ENCODE data around the gene RPL28.

RPL28 gene

DNA sequence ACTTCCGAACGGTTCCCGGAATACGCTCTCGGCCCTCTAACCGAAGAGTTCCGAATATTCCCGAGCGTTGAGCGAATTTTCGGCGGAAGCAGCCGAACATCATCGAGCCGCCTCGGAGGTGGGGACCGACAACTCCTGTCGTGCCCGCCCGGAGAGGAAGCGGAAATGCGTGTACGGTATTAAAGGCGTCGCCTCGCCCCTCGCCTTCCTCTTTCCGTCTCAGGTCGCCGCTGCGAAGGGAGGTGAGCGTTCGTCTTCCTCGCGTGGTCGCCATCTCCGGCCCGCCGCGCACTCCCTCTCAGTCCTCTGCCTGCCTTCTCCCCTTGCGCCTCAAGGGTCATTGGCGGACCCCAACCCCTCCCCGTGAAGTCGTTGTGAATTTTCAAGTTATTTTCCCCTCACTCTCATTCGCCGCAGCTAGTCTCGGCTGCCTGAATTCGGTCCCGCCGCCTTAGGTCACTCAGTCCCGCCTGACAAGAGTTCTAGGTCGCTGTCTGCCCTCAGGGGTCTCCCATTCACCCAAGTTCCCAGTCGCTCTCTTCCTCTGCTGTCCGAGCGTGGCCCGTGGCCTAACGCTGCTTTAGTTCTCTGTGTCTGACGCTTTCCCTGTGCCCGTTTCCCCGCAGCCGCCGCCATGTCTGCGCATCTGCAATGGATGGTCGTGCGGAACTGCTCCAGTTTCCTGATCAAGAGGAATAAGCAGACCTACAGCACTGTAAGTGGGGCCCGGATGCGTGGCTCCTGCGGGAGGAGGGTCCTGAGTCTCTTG is at the start of gene RPL28:
RPL28 (plus strand) TSS at position 209 of the 769 bp plus-strand sequence; CDS start at position 635, 426 bp downstream.
- TF ChIP-seq, protein P1, sequence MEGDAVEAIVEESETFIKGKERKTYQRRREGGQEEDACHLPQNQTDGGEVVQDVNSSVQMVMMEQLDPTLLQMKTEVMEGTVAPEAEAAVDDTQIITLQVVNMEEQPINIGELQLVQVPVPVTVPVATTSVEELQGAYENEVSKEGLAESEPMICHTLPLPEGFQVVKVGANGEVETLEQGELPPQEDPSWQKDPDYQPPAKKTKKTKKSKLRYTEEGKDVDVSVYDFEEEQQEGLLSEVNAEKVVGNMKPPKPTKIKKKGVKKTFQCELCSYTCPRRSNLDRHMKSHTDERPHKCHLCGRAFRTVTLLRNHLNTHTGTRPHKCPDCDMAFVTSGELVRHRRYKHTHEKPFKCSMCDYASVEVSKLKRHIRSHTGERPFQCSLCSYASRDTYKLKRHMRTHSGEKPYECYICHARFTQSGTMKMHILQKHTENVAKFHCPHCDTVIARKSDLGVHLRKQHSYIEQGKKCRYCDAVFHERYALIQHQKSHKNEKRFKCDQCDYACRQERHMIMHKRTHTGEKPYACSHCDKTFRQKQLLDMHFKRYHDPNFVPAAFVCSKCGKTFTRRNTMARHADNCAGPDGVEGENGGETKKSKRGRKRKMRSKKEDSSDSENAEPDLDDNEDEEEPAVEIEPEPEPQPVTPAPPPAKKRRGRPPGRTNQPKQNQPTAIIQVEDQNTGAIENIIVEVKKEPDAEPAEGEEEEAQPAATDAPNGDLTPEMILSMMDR (conservative IDR thresholded peaks at IDR 0.05), result no peak
- H3K27ac ChIP-seq, result peak within 1 kb of the TSS; percentile 96

DNA sequence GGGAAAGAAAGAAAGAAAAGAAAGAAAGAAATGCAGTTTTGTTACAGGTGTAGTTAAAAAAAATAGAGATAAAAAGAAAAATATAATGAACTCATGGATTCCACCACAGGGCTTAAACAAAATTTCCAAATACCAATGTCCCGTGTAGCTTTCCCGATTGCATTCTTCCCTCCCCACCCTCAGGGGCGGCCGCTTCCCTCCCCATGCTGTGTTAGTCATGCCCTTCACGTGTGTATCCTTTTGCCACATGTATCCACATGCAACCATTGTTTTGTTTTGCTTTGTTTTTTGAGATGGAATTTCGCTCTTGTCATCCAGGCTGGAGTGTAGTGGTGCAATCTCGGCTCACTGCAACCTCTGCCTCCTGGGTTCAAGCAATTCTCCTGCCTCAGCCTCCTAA is 49.6 kb upstream of the RPL28 start:
- H3K27ac ChIP-seq, result no peak overlapping the region
- TF ChIP-seq, protein P1 (conservative IDR thresholded peaks at IDR 0.05), result no peak

DNA sequence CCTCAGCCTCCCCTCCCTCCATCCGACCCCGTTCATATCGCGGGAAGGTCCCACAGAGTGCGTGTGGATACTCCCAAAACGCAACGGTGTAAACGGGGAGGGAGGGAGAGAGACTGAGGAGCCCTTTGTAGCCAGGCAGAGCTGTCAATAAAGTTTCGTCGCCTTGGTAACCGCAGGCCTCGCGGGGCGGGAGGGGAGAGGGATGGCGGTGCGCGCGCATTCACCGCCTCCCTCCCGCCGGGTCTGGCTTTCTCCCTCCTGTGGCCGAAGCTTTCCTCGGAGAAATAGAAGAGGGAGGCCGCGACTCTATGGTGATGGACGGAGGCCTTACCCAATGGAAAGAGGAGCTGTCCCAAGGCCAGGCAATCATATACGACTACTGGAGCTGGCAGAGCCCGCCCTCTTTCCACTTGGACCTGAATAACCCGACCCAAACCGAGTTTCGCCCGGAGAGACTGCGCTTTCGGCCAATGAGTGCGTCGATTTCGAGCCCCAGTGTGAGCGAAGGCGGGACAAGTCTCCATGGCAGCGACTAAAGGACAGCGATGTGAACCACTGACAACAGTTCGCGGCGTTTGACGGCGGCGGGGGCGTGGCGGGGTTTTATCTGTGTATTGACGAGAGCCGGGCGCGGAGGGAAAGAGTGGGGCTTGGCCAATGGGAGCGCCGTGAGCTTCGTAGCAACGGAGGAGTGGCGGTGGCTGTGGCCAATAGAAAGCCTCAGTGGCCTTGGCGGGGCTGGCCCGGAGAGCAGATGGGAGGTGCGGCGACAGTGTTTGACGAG is 46.4 kb upstream of the RPL28 start, which contains the start of gene KMT5C:
KMT5C (plus strand) TSS at position 772 of the 784 bp plus-strand sequence. CDS start 2,061 bp downstream, outside the sequence.
- TF ChIP-seq, protein P1 (conservative IDR thresholded peaks at IDR 0.05), result peak; percentile 43; the same call in 1 of the 2 replicates
- H3K27ac ChIP-seq, result peak within 1 kb of the TSS; percentile 94

DNA sequence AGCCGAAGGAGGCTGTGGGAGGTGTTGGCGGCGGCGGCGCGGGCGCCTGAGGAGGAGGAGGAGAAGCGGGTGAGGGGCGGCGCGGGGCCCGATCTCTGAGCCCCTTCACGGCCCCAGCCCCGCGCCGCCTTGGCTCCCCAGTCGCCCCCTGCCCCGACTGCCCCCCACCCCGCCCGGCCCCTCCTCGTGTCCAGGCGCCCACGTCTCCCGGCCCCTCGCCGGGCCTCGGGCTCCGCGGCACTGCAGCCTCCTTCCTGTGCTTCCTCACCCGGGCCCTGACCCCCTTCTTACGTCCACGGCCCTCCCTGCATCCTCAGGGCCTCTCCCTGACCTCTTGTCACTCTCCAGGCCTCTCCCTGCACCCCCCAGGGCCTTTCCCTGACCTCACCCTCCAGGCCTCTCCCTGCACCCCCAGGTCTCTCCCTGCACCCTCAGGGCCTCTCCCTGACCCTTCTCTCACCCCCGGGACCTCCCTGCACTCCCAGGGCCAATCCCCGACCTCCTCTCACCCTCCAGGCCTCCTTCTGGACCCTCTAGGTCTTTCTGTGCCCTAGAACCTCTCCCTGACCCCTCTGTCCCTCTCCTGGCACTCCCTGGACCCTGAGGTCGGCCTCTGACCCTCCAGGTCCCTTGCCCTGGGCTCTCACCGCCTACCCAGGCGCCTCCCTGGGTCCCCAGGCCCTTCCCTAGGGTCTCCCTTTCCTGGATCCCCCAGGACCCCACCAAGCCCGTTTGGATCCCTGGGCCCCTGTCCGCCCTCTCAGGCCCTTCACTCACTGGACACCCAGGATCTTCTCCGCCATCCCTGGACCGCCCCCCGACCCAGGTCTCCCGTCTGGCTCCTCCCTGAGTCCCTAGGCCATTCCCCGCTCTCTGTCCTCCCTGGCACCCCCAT is 45.6 kb upstream of the RPL28 start:
- peak overlapping the region; percentile 94 for H3K27ac ChIP-seq
- TF ChIP-seq, protein P1 (conservative IDR thresholded peaks at IDR 0.05), result no peak

DNA sequence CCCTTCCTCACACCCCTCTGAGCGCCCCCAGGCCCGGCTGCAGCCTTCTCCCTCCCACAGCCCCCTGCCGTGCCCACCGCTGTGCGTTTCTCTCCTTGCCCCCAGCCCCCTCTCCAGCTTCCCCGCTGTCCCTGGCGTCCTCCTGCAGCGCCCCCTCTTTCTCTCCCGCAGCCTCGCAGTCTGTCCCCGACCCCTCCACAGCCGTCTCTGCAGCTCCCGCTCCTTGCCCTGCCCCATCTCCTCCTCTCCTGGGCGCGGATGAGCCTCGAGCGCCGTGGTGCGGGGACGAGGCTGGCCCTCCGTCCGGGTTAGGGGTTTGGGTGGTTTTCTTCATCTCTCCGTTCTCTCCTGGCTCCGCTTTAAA is 45.0 kb upstream of the RPL28 start:
- TF ChIP-seq, protein P1 (conservative IDR thresholded peaks at IDR 0.05), result no peak; the same call in 1 of the 2 replicates
- peak overlapping the region; percentile 94 for H3K27ac ChIP-seq

DNA sequence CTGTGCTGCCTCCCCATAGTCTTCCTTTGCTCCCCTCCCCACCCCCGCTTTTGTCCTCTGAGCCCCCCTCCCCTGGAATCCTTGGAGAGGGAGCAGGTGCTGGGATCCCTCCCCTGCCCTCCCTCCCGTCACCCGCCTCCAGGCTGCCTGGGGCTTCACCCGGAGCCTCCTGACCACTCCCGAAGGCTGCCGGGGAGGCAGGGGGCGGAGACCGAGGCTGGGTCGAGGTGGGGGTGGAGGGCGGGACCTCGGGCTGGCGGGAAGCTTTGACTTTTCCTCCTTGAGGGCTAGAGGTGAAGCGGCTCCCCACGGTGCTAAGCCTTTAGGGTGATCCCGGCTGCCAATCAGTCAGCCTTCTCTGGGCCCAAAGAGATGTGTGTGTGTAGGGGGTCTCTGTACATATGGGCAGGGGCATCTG is 44.6 kb upstream of the RPL28 start:
- TF ChIP-seq, protein P1 (conservative IDR thresholded peaks at IDR 0.05), result no peak
- H3K27ac ChIP-seq, result peak overlapping the region; percentile 94

Data from VCaP (cell line).